Measurements from ENCODE around the gene TTC7B. TPM values are rescaled to one million over a fixed set of nuclear protein-coding genes. Genes with fewer than 3 reads are reported as not detected.

Gene TTC7B
- total RNA-seq, 2 experiments from 2014 or later, result 1.2 to 1.3 TPM

GRCh38 chr14:90517076-90517841 is 299.0 kb downstream of the TTC7B start:
- Histone ChIP-seq H3K36me3 (ENCODE audit: insufficient read depth, low read length) (no peaks in the 10 kb centered on the region), H3K27me3 (ENCODE audit: control insufficient read depth in 1 of 2, insufficient read depth in 2 of 2, low read length in 2 of 2) (no peaks in the 10 kb centered on the region), H3K27ac (ENCODE audit: low read depth in 1 of 2, low read length in 2 of 2) (no peak overlapping the region), H3K4me3 (ENCODE audit: low read length) (no peak overlapping the region), H3K9me3 (ENCODE audit: control insufficient read depth in 1 of 2, insufficient read depth in 1 of 2, low read length in 2 of 2) (peaks cover 0 to 4% of the 10 kb centered on the region in 2 experiments), H3K4me1 (ENCODE audit: insufficient read depth, low read length) (peaks cover 5% of the 10 kb centered on the region)
- Mint-ChIP-seq H3K27ac (no peak overlapping the region), H3K36me3 (ENCODE audit: low read depth) (no peaks in the 10 kb centered on the region), H3K9me3 (no peaks in the 10 kb centered on the region), H3K27me3 (no peaks in the 10 kb centered on the region), H3K4me3 (no peak overlapping the region), H3K4me1 (ENCODE audit: low read depth) (no peaks in the 10 kb centered on the region)
- intact Hi-C loops (cut with DNase I, micrococcal nuclease), result loop anchor here in 1 of 2 experiments (5.0 kb wide), 1 partner anchor 215 kb away; no protein-coding TSS in a partner anchor
- POLR2A ChIA-PET, result no interaction called here
- DNase-seq, result no peak
- no peak for ATAC-seq (ENCODE audit: poor library complexity)
- no peak for TF ChIP-seq CTCF (IDR thresholded peaks at IDR 0.05)
- CTCF ChIA-PET, result no interaction called here

GRCh38 chr14:90514566-90514965 is 301.7 kb downstream of the TTC7B start:
- no peak overlapping the region for H3K27ac Mint-ChIP-seq
- TF ChIP-seq CTCF (IDR thresholded peaks at IDR 0.05), result no peak

GRCh38 chr14:90514015-90514398 is 302.2 kb downstream of the TTC7B start:
- Histone ChIP-seq H3K4me3 (ENCODE audit: low read length) (no peak overlapping the region), H3K27ac (ENCODE audit: low read depth in 1 of 2, low read length in 2 of 2) (no peak overlapping the region), H3K27me3 (ENCODE audit: control insufficient read depth in 1 of 2, insufficient read depth in 2 of 2, low read length in 2 of 2) (peaks cover 4 to 9% of the 10 kb centered on the region in 2 experiments), H3K4me1 (ENCODE audit: insufficient read depth, low read length) (peaks cover 4% of the 10 kb centered on the region), H3K9me3 (ENCODE audit: control insufficient read depth in 1 of 2, insufficient read depth in 1 of 2, low read length in 2 of 2) (no peaks in the 10 kb centered on the region), H3K36me3 (ENCODE audit: insufficient read depth, low read length) (no peaks in the 10 kb centered on the region)
- intact Hi-C loops (cut with DNase I, micrococcal nuclease), result no loop called here
- Mint-ChIP-seq H3K36me3 (ENCODE audit: low read depth) (no peaks in the 10 kb centered on the region), H3K9me3 (no peaks in the 10 kb centered on the region), H3K27ac (no peak overlapping the region), H3K27me3 (peaks cover 7% of the 10 kb centered on the region), H3K4me3 (no peak overlapping the region), H3K4me1 (ENCODE audit: low read depth) (no peaks in the 10 kb centered on the region)
- TF ChIP-seq CTCF (IDR thresholded peaks at IDR 0.05), result no peak
- ATAC-seq (ENCODE audit: poor library complexity) (no peak), DNase-seq (no peak)
- CTCF ChIA-PET, result no interaction called here
- POLR2A ChIA-PET, result no interaction called here

More at GRCh38 chr14:90514566-90514965, 301.7 kb downstream of the TTC7B start:
- H3K4me3 Mint-ChIP-seq, result no peak overlapping the region
- H3K27me3 Mint-ChIP-seq, result peaks cover 1% of the 10 kb centered on the region
- Histone ChIP-seq H3K36me3 (ENCODE audit: insufficient read depth, low read length) (no peaks in the 10 kb centered on the region), H3K9me3 (ENCODE audit: control insufficient read depth in 1 of 2, insufficient read depth in 1 of 2, low read length in 2 of 2) (peaks cover 0 to 4% of the 10 kb centered on the region in 2 experiments), H3K4me3 (ENCODE audit: low read length) (no peak overlapping the region), H3K27me3 (ENCODE audit: control insufficient read depth in 1 of 2, insufficient read depth in 2 of 2, low read length in 2 of 2) (peaks cover 0 to 3% of the 10 kb centered on the region in 2 experiments), H3K4me1 (ENCODE audit: insufficient read depth, low read length) (peaks cover 5% of the 10 kb centered on the region), H3K27ac (ENCODE audit: low read depth in 1 of 2, low read length in 2 of 2) (no peak overlapping the region)
- no peaks in the 10 kb centered on the region for H3K36me3 Mint-ChIP-seq (ENCODE audit: low read depth)
- ATAC-seq (ENCODE audit: poor library complexity) (no peak), DNase-seq (no peak)
- CTCF ChIA-PET, result no interaction called here
- H3K4me1 Mint-ChIP-seq (ENCODE audit: low read depth), result no peaks in the 10 kb centered on the region
- H3K9me3 Mint-ChIP-seq, result no peaks in the 10 kb centered on the region
- POLR2A ChIA-PET, result no interaction called here
- intact Hi-C loops (cut with DNase I, micrococcal nuclease), result no loop called here

All from CD4-positive, alpha-beta T cell (primary cell).